HG02973 (cell line): ENCODE results near the gene SRRM5.
"Not testable (repeated sequence)": the region's sequence is repeated elsewhere in the genome, so short reads cannot be mapped to it uniquely, and the experiment has no call there.

Source experiments
- ATAC-seq: cut with Tn5 transposase; IDR thresholded peaks from one replicate; pipeline ENCODE4 v1.9.1; 2021; ENCODE audit warnings: moderate library complexity; ENCODE audit not compliant: unreplicated experiment

SRRM5 gene

DNA sequence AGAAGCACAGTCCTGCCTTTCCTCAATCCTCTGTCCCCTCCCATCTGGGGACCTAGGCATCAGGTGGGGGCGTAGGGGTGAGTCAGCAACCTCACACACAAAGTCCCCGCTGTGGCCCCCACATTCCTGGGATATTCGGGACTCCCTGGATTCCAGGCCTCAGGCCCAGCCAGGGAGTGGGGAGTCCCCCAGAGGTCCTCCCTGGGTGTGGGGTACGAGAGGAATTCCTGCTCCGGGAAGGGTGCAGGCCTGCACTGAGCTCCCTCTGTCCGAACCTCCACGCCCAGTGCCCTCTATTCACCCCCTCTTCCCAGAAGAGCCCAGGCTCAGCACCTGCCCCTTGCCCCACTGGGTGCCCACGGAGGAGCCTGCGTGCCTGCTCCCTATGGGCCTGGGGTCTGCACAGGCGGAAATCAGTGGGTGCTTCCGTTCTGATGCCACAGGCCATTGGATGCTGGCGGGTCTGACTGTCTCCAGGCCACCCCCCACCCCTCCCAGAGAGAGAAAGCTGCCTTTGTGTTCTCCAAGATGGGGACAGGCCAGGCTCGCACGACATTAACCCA, 24.3 kb downstream of the SRRM5 start:
- ATAC-seq, result no peak

DNA sequence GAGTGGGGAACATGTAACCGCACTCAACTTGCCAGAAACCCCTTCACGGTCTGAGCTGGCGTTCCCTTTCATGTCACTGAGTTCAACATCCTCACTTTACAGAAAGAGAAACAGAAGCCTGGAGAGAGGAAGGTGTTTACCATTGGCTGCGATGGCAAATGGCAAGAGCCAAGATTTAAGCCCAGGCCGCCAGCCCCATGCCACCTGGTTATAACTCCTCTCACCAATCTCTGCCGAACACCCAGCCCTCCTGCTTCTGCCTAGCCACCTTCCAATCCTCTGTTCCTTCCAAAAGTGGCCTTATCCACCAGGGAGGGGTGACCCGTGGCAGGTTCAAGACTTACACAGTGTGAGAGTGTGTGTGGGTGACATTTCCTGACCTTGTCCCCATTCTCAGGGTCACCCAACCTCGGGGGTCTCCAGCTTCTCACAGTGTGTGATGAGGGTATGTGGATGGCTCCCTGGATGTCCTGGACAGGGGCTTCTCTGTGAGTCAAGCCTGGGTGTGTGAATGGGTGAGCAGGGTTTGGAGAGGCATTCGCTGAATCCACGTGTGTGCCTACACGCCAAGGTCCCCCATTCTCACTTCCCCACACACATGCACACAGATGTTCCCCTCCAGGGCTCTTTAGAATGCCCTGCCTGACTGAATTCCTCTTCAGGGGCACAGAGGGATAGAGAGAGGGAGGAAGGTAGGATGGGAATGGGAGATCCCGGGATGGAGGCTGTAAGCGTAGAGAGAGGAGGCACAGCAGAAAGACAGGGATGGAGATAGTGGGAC, 26.5 kb downstream of the SRRM5 start:
- no peak for ATAC-seq

DNA sequence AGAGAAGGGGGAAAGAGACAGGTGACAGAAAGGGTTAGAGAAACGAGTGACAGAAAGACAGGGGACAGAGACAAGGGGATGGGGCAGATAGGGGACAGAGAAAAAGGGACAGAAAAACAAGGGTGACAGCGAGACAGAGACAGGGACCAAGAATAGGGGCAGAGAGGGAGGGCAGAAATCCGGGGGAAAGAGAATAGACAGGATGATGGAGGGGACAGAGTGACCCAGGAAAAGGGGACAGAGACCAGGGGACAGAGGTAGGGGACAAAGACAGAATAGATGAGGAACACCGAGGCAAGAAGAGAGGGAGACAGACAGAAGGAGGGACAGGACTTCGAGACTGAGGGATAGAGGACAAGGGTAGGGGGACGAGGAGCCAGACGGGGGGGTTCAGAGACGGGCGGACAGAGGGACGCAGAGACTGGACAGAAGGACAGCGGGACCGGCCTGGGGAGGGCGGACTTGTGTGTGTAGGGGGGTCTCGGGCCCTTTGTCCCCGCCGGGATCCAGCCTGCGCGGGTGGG, 27.2 kb downstream of the SRRM5 start:
- ATAC-seq, result no peak

DNA sequence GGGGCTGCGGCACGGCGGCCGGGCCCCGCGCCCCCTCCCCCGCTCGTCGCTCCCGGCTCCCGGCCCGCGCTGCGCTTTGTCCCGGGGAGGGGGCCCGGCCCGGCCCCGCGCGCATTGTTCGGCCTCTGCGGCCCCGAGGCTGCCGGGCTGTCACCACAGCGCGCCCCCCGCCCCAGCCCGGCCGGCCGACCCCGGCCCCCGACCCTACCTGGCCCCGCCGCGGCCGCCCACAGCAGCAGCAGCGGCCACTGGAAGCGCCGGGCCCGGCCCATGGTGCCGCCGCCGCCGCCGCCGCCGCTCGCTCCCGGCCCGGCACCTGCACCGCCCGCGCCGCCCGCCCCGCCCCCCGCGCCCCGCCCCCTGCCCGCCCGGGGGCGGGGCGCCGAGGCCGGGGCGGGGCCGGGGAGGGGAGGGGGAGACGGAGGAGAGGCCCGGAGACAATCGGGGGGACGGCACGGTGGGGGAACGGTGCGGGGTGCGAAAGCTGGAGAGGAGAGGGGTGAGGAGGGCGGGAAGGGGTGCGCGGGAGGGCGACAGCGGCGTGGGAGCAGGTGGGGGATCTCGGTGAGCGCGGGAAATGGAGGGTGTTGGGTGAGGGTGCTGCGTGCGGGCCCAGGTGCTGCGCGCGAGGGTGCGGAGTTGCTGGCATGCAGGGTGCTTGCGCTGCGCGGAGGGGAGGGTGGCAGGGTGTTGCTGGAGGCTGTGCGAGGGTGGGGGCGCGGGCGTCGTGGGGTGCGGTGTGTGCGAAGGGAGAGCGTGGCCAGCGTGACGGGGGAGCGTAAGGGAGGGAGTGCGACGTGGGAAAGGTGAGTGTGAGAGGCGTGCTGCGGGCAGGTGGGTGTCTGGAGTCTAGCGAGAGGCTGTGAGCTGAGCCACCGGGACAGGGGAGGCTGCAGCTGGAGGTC, 27.9 kb downstream of the SRRM5 start, which contains the start of gene CADM4:
Gene CADM4, minus strand, starts transcription at position 332 of the 905 bp plus-strand sequence. Its CDS starts 60 bp downstream, at position 272.
- no peak for ATAC-seq

DNA sequence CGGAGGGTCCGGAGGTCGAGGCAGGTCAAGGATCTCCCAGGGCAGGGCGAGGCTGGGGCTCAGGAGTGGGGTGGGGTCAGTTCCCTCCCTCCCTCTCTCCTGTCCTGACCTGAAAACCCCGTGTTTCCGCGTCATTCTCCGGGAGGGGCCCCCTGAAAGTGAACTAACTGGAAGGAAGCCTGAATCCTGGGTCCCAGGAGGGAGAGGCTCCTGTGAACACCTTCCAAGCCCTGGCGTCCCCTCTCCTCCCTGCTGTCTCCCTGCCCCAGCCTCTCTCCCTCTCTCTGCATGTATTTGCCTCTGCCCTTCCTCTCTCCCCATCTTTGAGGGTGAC, 28.5 kb downstream of the SRRM5 start:
- ATAC-seq, result no peak

DNA sequence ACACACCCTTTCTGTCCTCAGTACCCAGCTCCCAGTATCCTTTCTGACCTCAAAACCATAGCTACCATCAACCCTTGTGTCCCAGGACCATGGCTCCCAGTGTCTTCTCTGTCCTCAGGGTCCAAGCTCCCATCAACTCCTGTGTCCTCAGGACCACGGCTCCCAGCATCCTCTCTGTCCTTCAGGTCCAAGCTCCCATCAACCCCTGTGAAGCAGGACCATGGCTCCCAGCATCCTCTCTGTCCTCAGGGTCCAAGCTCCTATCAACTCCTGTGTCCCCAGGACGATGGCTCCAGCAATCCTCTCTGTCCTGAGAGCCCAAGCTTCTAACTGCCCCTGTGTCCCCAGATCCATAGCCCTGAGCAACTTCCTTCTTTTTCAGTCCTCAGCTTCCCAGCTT, 29.4 kb downstream of the SRRM5 start:
- ATAC-seq, result no peak

DNA sequence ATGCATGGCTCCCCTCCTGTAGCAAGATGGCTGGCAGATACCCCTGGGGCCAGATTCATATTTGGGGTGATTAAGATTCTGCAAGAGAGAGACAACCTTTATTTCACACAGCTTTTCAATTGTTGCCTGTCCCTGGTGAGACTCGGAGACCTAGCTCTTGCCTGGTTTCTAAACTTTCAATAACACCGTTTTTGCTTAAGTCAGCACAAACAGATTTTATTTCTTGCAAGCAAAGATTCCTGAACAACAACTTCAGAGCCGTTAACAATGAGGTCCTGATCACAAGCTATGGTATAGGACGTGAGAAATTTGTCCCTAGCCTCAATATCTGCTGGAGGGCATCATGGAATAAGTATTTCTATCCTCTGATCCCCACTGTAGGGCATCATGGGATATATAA, 30.6 kb downstream of the SRRM5 start:
- no peak for ATAC-seq

DNA sequence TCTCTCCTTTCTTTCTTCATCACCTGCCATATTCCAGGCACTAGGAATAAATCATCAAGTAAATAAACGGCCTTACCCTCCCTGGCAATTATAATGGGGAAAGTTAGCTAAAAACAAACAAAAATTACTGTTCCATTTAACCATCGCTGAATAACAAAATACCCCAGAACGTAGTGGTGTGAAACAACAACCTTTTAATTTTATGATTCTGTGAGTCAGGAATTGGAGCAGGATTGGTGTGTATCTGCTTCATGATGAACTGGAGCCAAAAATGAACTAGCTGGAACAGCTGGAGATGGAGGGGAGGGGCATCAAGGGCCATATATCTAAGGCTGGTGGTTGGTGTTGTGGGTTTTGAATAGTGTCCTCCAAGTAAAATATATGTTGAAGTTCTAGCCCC, 31.4 kb downstream of the SRRM5 start:
- ATAC-seq, result no peak

DNA sequence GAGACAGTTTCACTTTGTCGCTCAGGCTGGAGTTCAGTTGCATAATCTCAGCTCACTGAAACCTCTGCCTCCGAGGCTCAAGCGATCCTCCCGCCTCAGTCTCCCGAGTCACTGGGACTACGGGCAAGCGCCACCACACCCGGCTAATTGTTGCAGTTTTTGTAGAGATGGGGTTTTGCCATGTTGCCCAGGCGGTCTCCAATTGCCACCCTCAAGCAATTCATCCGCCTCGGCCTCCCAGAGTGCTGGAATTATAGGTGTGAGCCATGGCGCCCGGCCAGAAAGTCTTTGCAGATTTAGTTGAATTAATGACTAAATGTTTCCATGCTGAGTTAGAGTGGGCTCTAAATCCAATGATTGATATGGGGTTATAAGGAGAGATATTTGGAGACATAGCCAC, 32.3 kb downstream of the SRRM5 start:
- ATAC-seq, result no peak

DNA sequence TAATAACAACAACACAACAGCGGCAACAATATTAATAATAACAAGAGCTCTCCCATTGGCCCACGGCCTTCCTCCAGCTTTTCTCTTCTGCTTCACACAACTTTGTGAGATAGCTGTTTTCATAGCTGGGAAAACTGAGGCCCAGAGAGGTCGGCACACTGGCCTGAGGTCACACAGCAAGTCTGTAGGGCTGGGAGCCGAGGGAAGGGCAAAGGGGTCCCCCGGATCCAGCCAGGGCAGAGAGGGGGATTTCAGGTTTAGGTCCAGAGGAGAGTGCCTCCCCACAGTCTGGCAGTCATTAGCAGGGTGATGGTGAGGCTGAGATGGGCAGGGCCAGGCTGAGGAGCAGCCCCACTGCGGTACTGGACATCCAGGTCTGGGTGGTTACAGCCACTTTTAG, 36.7 kb downstream of the SRRM5 start:
- no peak for ATAC-seq

DNA sequence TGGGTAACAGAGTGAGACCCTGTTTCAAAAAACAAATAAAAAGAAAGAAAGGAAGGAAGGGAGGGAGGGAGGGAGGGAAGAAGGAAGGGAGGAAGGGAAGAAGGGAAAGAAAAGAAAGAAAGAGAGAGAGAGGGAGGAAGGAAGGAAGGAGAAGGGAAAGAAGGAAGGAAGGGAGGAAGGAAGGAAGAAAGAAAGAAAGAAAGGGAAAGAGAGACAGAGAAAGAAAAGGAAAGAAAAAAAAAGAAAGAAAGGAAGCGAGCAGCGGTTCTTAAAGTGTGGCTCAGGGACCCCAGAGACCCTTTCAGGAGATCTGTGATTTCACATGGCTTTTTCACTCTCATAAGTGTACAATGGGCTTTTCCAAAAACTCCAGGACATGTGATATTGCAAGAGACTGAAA, 37.6 kb downstream of the SRRM5 start:
- ATAC-seq, result no peak

DNA sequence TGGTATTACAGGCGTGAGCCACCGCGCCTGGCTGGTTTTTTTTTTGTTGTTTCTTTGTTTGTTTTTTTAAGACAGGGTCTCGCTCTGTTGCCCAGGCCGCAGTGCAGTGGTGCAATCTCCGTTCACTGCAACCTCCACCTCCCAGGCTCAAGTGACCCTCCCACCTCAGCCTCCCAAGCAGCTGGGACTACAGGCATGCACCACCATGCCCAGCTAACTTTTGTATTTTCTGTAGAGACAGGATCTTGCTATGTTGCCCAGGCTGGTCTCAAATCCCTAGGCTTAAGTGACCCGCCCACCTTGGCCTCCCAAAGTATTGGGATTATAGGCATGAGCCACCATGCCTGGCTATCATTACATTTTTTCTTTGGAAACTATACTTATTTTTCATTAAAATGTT, 38.4 kb downstream of the SRRM5 start:
- not testable (repeated sequence) for ATAC-seq

DNA sequence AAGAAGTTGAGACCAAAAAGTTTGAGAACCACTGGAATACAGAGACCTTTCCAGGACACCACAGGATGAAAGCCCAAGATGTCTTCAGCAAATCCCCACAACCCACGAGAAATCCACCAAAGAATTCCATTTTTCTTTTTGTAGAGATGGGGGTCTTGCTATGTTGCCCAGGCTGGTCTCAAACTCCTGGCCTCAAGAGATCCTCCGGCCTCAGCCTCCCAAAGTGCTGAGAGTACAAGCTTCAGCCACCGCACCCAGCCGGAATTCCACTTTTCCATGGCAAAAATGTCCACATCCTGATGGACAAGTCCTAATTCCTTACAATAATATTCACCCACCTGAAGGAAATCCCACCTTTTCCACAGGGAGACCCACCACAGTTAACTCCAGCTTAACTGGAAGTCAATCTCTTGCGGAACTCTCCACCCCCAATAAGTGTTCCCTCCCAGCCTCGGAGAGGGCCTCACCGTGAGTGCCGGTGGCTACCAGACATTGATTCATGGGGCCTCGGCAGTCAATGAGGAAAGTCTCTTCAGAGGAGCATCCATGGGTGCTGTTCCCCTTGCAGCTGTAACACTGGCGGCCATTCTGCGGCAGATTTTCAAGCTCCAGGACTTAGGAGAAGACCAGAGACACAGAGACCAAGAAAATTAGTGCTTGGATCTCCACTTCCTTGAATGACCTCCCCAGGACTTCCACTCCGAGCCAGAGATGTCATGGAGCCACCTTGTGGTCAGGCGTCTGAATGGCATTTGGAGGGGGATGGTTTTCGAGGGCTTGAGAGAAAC, 40.1 kb downstream of the SRRM5 start:
- no peak for ATAC-seq

DNA sequence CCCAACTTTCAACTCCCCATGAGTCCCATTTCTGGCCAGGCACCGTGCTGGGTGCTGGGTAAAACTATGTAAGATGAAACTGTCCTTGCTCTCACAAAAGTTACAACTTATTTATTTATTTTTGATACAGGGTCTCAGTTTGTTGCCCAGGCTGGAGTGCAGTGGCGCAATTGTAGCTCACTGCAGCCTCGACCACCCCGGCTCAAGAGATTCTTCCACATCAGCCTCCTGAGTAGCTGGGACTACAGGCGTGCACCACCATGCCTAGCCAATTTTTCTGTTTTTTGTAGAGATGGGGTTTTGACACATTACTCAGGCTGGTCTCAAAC, 40.6 kb downstream of the SRRM5 start:
- ATAC-seq, result no peak

DNA sequence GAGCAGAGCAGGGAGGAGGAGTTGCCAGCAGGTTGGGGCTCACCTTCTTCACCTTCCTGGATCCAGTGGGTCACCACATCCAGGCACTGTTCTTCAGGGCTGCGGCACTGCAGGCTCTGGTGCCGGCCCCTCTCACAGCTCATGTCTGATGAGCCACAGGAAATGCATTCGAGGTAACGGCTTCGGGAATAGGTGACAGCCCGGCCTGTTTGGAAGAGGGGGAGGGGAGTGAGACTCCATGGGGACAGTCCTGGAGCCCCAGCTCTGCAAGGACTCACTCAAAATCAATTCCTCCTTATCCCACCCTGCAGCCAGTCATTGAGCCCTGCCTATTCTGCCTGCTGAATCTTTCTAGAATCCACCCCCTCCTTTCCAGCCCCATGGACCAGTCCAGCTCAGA, 44.5 kb downstream of the SRRM5 start:
- no peak for ATAC-seq

DNA sequence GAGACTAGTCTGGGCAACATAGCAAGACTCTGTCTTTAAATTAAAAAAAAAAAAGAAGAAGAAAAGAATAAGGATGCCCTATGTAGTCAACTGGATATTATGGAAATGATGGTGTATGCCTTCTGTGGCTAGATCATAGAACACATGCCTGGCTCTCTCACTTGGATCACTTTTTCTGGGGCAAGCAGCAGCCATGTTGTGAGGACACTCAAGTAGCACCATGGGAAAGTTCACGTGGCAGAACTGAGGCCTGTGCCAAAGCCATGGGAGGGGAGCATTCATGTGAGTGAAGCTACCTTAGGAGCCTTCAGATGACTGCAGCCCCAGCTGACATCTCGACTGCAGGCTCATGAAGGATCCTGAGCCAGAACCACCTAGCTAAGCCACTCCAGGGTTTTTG, 46.1 kb downstream of the SRRM5 start:
- no peak for ATAC-seq

DNA sequence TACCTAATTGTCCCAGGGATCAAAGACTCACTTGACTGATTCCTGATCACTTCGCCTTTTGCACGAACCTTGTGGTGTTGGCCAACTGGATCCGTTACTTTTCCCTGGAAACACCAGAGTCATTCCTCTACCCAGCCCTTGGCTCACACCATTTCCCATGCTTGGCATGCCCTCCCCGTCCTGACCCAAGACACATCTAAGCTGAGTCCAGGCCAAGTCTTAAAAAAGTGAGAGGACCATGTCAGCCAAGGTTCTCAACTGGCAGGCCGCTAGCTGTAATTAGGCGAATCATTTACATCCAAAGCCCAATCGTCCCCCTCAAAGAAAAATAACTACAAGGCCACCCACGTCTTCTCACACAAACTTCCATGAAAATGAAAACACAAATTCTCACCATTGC, 46.6 kb downstream of the SRRM5 start:
- ATAC-seq, result no peak

DNA sequence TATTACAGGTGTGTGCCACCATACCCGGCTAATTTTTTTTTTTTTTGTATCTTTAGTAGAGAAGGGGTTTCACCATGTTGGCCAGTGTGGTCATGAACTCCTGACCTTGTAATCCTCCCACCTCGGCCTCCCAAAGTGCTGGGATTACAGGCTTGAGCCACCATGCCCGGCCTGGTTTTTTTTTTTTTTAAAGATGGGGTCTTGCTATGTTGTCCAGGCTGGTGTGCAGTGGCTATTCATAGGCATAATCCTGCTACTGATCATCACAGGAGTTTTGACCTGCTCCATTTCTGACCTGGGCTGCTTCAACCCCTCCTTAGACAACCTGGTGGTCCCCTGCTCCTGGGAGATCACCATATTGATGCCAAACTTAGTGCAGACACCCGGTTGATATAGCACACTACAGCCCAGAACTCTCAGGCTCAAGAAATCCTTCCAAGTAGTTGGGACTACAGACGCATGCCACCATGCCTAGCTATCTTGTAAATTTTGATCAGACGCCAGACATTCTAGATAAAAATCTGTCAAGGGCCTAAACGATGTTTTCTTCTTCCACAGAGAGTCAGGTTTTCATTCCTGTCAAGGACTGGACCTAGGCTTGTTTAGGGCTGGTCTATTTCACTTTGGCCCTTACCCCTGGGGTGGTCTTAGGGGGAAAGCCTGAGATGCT, 48.5 kb downstream of the SRRM5 start:
- no peak for ATAC-seq

DNA sequence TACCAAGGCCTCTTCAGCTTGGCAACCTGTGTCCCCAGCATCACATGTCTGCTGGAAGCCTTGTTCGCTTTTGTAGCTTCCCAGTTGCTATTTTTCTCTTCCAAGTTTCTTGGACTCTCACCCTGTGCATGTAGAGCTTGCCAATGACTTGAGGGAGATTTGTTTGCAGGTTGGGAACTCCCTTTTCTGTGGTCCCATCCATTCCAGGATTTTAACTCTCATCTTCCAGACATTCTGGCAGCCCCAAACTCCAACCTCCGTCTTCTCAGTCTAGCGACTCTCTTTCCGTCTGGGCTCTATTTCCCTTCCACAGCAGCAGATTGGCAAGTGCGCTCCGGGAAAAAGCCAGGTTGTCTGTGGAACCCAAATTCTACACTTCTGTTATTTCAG, 49.1 kb downstream of the SRRM5 start:
- ATAC-seq, result no peak

DNA sequence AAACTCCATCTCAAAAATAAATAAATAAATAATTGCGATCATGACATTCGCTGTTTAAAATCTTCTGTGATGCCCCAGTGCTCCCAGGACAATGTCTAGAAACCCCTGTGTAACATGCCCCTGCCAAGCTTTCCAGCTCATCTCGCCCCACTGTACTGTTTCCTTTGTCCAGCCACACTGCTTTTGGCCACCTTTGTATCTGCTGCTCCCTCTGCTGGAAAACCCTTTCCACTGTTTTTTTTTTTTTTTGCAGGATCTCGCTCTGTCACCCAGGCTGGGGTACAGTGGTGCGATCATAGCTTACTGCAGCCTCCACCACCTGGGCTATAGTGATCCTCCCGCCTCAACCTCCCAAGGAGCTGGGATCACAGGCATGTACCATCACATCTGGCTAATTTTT, 50.6 kb downstream of the SRRM5 start:
- no peak for ATAC-seq

DNA sequence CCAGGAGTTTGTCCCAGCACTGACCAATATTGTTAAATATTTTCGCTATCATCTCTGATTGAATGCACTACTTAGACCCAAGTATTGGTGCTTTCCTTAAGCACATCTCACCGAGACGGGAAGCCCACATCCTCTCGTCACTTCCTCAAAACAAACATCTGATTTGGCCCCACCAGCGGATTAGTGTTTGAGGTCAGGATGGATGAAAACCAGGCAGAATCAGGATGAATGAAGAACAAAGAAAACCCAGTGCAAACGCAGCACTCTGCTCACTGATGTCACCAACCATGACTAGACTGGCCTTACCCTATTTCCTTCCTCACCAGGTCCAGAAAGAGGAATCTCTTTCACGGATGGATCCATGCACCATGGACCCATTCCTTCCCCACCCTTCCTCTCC, 52.1 kb downstream of the SRRM5 start:
- no peak for ATAC-seq
